Left ventricle myocardium inferior (tissue), 1 donor: ENCODE measurements around the gene TENM3. TPM values are rescaled to one million over a fixed set of nuclear protein-coding genes. Genes with fewer than 3 reads are reported as not detected.

Source experiments
- DNase-seq: peaks from one replicate; pipeline ENCODE4 v3.0.0-alpha.2; 2020
- H3K27ac ChIP-seq: fragments of 200-600 bp; replicated peaks from 2 replicates; pipeline ENCODE4 v1.8.0; 2021
- H3K27me3 ChIP-seq: fragments of 200-600 bp; 2 replicates; pipeline ENCODE4 v1.8.0; 2021; ENCODE audit warnings: low read depth
- H3K36me3 ChIP-seq: fragments of 200-600 bp; 2 replicates; pipeline ENCODE4 v1.8.0; 2021
- H3K4me1 ChIP-seq: fragments of 200-600 bp; 2 replicates; pipeline ENCODE4 v1.8.0; 2021
- H3K4me3 ChIP-seq: fragments of 200-600 bp; 2 replicates; pipeline ENCODE4 v1.8.0; 2021; ENCODE audit warnings: mild to moderate bottlenecking, moderate library complexity
- H3K9me3 ChIP-seq: fragments of 200-600 bp; replicated peaks from 2 replicates; pipeline ENCODE4 v1.8.0; 2021
- CTCF ChIP-seq: fragments of 200-600 bp; IDR thresholded peaks from 2 replicates; pipeline ENCODE4 v1.8.0; 2021; ENCODE audit warnings: antibody characterized with exemption, mild to moderate bottlenecking, borderline replicate concordance
- intact Hi-C: fragments of 100-400 bp; cut with micrococcal nuclease; formaldehyde crosslinking; loops from one replicate; pipeline ENCODE4 v1.11.0; 2022
- total RNA-seq: library from RNA; stranded (reverse); fragmentation: NEBNext Ultra II Directional; extraction: Animal tissue kit (Norgen Biotek cat#: 25700); gene quantifications from one replicate; pipeline ENCODE4 v1.2.1, GENCODE V29; 2021
- donor health status: DM: no; HTN: yes; CAD: no; lungs with severe emphysema.

TENM3 gene
- total RNA-seq, 1 donor from 2014 or later = 1.5 TPM

- peaks cover 22% of the 10 kb centered on the region for H3K9me3 ChIP-seq
- no peaks in the 10 kb centered on the region for H3K27me3 ChIP-seq
- no peaks in the 10 kb centered on the region for H3K4me1 ChIP-seq
- DNase-seq = no peak
- intact Hi-C loops = no loop called here
- H3K27ac ChIP-seq = no peak overlapping the region
- no peak overlapping the region for H3K4me3 ChIP-seq
- H3K36me3 ChIP-seq = no peaks in the 10 kb centered on the region
- TF ChIP-seq CTCF = no peak
Observed at GRCh38 chr4:182649698-182650477, 406.7 kb downstream of the TENM3 start.

DNA sequence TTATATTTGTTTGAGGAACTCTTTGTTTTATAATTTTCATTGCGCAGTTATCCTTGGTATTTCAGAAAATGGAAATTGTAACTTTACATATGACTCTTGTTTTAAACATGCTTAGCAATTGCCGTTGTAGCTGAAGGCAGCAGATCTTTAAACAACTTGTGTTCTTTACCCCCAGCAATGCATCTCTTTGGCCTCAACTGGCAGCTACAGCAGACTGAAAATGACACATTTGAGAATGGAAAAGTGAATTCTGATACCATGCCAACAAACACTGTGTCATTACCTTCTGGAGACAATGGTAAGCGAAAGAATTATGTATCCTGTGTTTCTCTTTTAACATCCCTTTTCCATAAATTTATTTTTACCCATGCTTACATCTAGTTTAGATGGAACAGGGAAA is 410.4 kb downstream of the TENM3 start:
- Histone ChIP-seq H3K27me3 (no peaks in the 10 kb centered on the region), H3K4me1 (no peaks in the 10 kb centered on the region), H3K9me3 (no peaks in the 10 kb centered on the region), H3K27ac (no peak overlapping the region), H3K4me3 (no peak overlapping the region), H3K36me3 (no peaks in the 10 kb centered on the region)
- no peak for DNase-seq
- intact Hi-C loops = no loop called here
- no peak for TF ChIP-seq CTCF

GRCh38 chr4:182655340-182655739 is 412.1 kb downstream of the TENM3 start:
- Histone ChIP-seq H3K36me3 (no peaks in the 10 kb centered on the region), H3K9me3 (no peaks in the 10 kb centered on the region), H3K27ac (no peak overlapping the region), H3K27me3 (no peaks in the 10 kb centered on the region), H3K4me1 (no peaks in the 10 kb centered on the region), H3K4me3 (no peak overlapping the region)
- no peak for DNase-seq
- TF ChIP-seq CTCF = no peak
- intact Hi-C loops = no loop called here

GRCh38 chr4:182662551-182662950 is 419.3 kb downstream of the TENM3 start:
- Histone ChIP-seq H3K9me3 (peaks cover 15% of the 10 kb centered on the region), H3K27me3 (no peaks in the 10 kb centered on the region), H3K4me1 (no peaks in the 10 kb centered on the region), H3K36me3 (no peaks in the 10 kb centered on the region), H3K4me3 (no peak overlapping the region), H3K27ac (no peak overlapping the region)
- TF ChIP-seq CTCF = no peak
- intact Hi-C loops = no loop called here
- no peak for DNase-seq

DNA sequence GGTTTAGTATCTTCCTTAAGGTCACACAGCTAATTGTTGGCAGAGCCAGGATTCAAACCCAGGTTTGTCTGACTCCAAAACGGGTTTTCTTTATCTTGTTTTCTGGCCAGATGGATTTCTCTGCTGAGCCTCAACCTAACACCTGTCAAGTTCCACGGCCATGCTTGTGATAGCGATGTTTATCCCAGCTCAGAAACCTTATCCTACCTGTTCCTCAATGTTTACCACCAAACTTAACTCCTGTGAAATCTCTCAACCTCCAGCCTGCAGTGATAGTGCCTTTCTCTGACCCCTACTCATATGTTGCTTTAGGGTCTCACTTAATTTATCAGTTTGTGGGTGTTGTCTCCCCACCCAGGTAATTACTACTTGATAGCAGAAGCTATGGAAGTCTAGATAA is 428.0 kb downstream of the TENM3 start:
- no peak for DNase-seq
- no peak overlapping the region for H3K27ac ChIP-seq
- intact Hi-C loops = no loop called here
- no peak overlapping the region for H3K4me3 ChIP-seq
- no peaks in the 10 kb centered on the region for H3K4me1 ChIP-seq
- no peaks in the 10 kb centered on the region for H3K36me3 ChIP-seq
- no peaks in the 10 kb centered on the region for H3K27me3 ChIP-seq
- H3K9me3 ChIP-seq = no peaks in the 10 kb centered on the region
- TF ChIP-seq CTCF = no peak
